IMR-90 (cell line): ENCODE measurements around the gene HLA-DPA1. TPM values are rescaled to one million over a fixed set of nuclear protein-coding genes. Genes with fewer than 3 reads are reported as not detected.

Source experiments
- ATAC-seq: fragments of 200-7000 bp; cut with Tn5 transposase; 2 replicates; pipeline ENCODE4 v1.9.1; 2020; ENCODE audit warnings: low read depth, mild to moderate bottlenecking, moderate library complexity
- BruUV-seq: library from RNA; stranded (reverse); fragments of 400-500 nt; replicated peaks from 2 replicates; lab custom pipeline; 2021; lab: Mats Ljungman, UMichigan
- CTCF ChIA-PET: fragments of 300-600 bp; formaldehyde crosslinking; extraction: SDS; loops from one replicate; lab custom pipeline; 2021; ENCODE audit warnings: antibody characterized with exemption; lab: Yijun Ruan, JAX
- POLR2A ChIA-PET: fragments of 300-600 bp; sonication (Branson Sonifier 250); formaldehyde crosslinking; loops from one replicate; lab custom pipeline; 2022; ENCODE audit warnings: antibody characterized with exemption; ENCODE audit not compliant: unreplicated experiment; lab: Charles Lee
- DNase-seq: peaks from one replicate; pipeline ENCODE4 v3.0.0; 2013
- H2AFZ ChIP-seq: replicated peaks from 2 replicates; pipeline ENCODE3; 2013; ENCODE audit warnings: low read length, mild to moderate bottlenecking; ENCODE audit not compliant: poor library complexity
- H2AK5ac ChIP-seq: 2 replicates; pipeline ENCODE4 v1.6.1; 2013; ENCODE audit warnings: low read depth, low read length, inconsistent platforms
- H2AK9ac ChIP-seq: replicated peaks from 2 replicates; pipeline ENCODE3; 2013; ENCODE audit warnings: mild to moderate bottlenecking, low read depth, low read length, moderate library complexity; ENCODE audit not compliant: poor library complexity
- H2BK120ac ChIP-seq: 2 replicates; pipeline ENCODE4 v1.6.1; 2013; ENCODE audit warnings: low read depth, low read length, inconsistent platforms
- H2BK15ac ChIP-seq: 3 replicates; pipeline ENCODE4 v1.6.1; 2013; ENCODE audit warnings: low read depth, low read length, inconsistent platforms
- H2BK20ac ChIP-seq: 2 replicates; pipeline ENCODE4 v1.6.1; 2013; ENCODE audit warnings: low read depth, mild to moderate bottlenecking, inconsistent platforms, low read length, moderate library complexity
- H2BK5ac ChIP-seq: 2 replicates; pipeline ENCODE4 v1.6.1; 2013; ENCODE audit warnings: mild to moderate bottlenecking, low read depth, low read length, inconsistent platforms; ENCODE audit not compliant: poor library complexity, severe bottlenecking
- H3K14ac ChIP-seq: replicated peaks from 2 replicates; pipeline ENCODE4 v1.6.1; 2013; ENCODE audit warnings: low read depth, low read length, inconsistent platforms
- H3K18ac ChIP-seq: 2 replicates; pipeline ENCODE4 v1.6.1; 2013; ENCODE audit warnings: low read depth, low read length, control low read depth
- H3K23ac ChIP-seq: 2 replicates; pipeline ENCODE4 v1.6.1; 2013; ENCODE audit warnings: low read depth, low read length, inconsistent platforms
- H3K27ac ChIP-seq: 2 replicates; pipeline ENCODE4 v1.5.1; 2013; ENCODE audit warnings: mild to moderate bottlenecking, control low read depth, low read length; ENCODE audit not compliant: insufficient read depth
- H3K27me3 ChIP-seq: 2 replicates; pipeline ENCODE4 v1.6.1; 2013; ENCODE audit warnings: low read length; ENCODE audit not compliant: control insufficient read depth, insufficient read depth
- H3K36me3 ChIP-seq: 2 replicates; pipeline ENCODE4 v1.6.1; 2013; ENCODE audit warnings: low read length, mixed read lengths; ENCODE audit not compliant: control insufficient read depth, insufficient read depth
- H3K4ac ChIP-seq: 2 replicates; pipeline ENCODE4 v1.6.1; 2013; ENCODE audit warnings: low read depth, low read length, inconsistent platforms
- H3K4me1 ChIP-seq: 2 replicates; pipeline ENCODE4 v1.6.1; 2013; ENCODE audit warnings: low read length, mixed read lengths; ENCODE audit not compliant: control insufficient read depth, insufficient read depth
- H3K4me2 ChIP-seq: 2 replicates; pipeline ENCODE4 v1.6.1; 2013; ENCODE audit warnings: low read depth, mild to moderate bottlenecking, control low read depth, low read length, moderate library complexity
- H3K4me3 ChIP-seq: 2 replicates; pipeline ENCODE4 v1.5.1; 2013; ENCODE audit warnings: low read depth, mild to moderate bottlenecking, control low read depth, low read length, moderate library complexity; ENCODE audit not compliant: insufficient read depth
- H3K56ac ChIP-seq: 2 replicates; pipeline ENCODE4 v1.6.1; 2013; ENCODE audit warnings: low read length, inconsistent platforms; ENCODE audit not compliant: insufficient read depth; ENCODE audit errors: extremely low read depth
- H3K79me1 ChIP-seq, 2 experiments: 2 replicates each; pipeline ENCODE4 v1.6.1; 2013; ENCODE audit warnings: low read length in 2 of 2, inconsistent platforms in 1 of 2, low read depth in 1 of 2
- H3K9ac ChIP-seq: 2 replicates; pipeline ENCODE4 v1.6.1; 2013; ENCODE audit warnings: low read depth, low read length, control low read depth
- H3K9me1 ChIP-seq: 2 replicates; pipeline ENCODE4 v1.6.1; 2013; ENCODE audit warnings: low read length, inconsistent platforms; ENCODE audit not compliant: insufficient read depth
- H3K9me3 ChIP-seq: 2 replicates; pipeline ENCODE4 v1.6.1; 2013; ENCODE audit warnings: low read length; ENCODE audit not compliant: control insufficient read depth, insufficient read depth
- H4K20me1 ChIP-seq: 2 replicates; pipeline ENCODE4 v1.6.1; 2013; ENCODE audit warnings: low read length, inconsistent platforms; ENCODE audit not compliant: insufficient read depth
- H4K5ac ChIP-seq: 2 replicates; pipeline ENCODE4 v1.6.1; 2013; ENCODE audit warnings: mild to moderate bottlenecking, low read depth, low read length, control low read depth
- H4K8ac ChIP-seq, 2 experiments: 2 replicates each; pipeline ENCODE4 v1.6.1; 2013; ENCODE audit warnings: low read depth in 2 of 2, low read length in 2 of 2, control low read depth in 1 of 2, inconsistent platforms in 1 of 2
- H4K91ac ChIP-seq: 2 replicates; pipeline ENCODE4 v1.6.1; 2013; ENCODE audit warnings: low read depth, low read length, inconsistent platforms; ENCODE audit not compliant: insufficient read depth
- BHLHE40 ChIP-seq: fragments of 150-350 bp; IDR thresholded peaks from 2 replicates; pipeline ENCODE4 v1.6.1; 2016; ENCODE audit warnings: mild to moderate bottlenecking, low read depth, low read length
- CEBPB ChIP-seq: IDR thresholded peaks from 2 replicates; pipeline ENCODE4 v1.6.1; 2012; ENCODE audit warnings: low read depth, low read length, improper control_type of control experiment
- CHD1 ChIP-seq: IDR thresholded peaks from 2 replicates; pipeline ENCODE4 v1.6.1; 2012; ENCODE audit warnings: low read depth, low read length, improper control_type of control experiment
- FOS ChIP-seq: fragments of 150-350 bp; IDR thresholded peaks from 2 replicates; pipeline ENCODE4 v1.6.1; 2016; ENCODE audit warnings: low read depth, low read length
- MAFK ChIP-seq: IDR thresholded peaks from 2 replicates; pipeline ENCODE4 v1.6.1; 2012; ENCODE audit warnings: low read depth, low read length, improper control_type of control experiment
- MAZ ChIP-seq: IDR thresholded peaks from 2 replicates; pipeline ENCODE4 v1.6.1; 2012; ENCODE audit warnings: low read depth, mild to moderate bottlenecking, low read length, improper control_type of control experiment, moderate library complexity, borderline replicate concordance
- MXI1 ChIP-seq: IDR thresholded peaks from 2 replicates; pipeline ENCODE4 v1.6.1; 2012; ENCODE audit warnings: low read depth, mild to moderate bottlenecking, low read length, moderate library complexity, borderline replicate concordance
- NFE2L2 ChIP-seq: fragments of 150-350 bp; IDR thresholded peaks from 2 replicates; pipeline ENCODE4 v1.6.1; 2016; ENCODE audit warnings: low read depth, mild to moderate bottlenecking, low read length
- POLR2A ChIP-seq: IDR thresholded peaks from 2 replicates; pipeline ENCODE4 v1.6.1; 2012; ENCODE audit warnings: mild to moderate bottlenecking, low read depth, low read length
- RAD21 ChIP-seq: IDR thresholded peaks from 2 replicates; pipeline ENCODE4 v1.6.1; 2012; ENCODE audit warnings: low read length, improper control_type of control experiment
- RCOR1 ChIP-seq: IDR thresholded peaks from 2 replicates; pipeline ENCODE4 v1.6.1; 2012; ENCODE audit warnings: mild to moderate bottlenecking, low read length, improper control_type of control experiment; ENCODE audit not compliant: insufficient replicate concordance
- RFX5 ChIP-seq: IDR thresholded peaks from 2 replicates; pipeline ENCODE4 v1.8.0; 2012; ENCODE audit warnings: low read depth, mild to moderate bottlenecking, low read length, moderate library complexity
- SMC3 ChIP-seq: fragments of 150-350 bp; IDR thresholded peaks from 2 replicates; pipeline ENCODE4 v1.6.1; 2016; ENCODE audit warnings: low read depth, mild to moderate bottlenecking, antibody characterized with exemption, low read length, moderate library complexity
- WGBS, 2 experiments: methylation state at CpG; one replicate each; pipeline versions ENCODE4 v1.1.5 to v1.1.7; 2013; ENCODE audit warnings: missing lambda C conversion rate in 2 of 2; ENCODE audit not compliant: insufficient read length in 1 of 2; ENCODE audit errors: extremely low coverage in 2 of 2; 5-methylcytosine and 5-hydroxymethylcytosine counted together
- dilution Hi-C: fragments of 300-500 bp; cut with HindIII; formaldehyde crosslinking; loops from one replicate; pipeline ENCODE4 v1.14.3; 2018; ENCODE audit warnings: low sequenced_read_pairs; ENCODE audit not compliant: unreplicated experiment
- in situ Hi-C: fragments of 300-500 bp; cut with MboI; formaldehyde crosslinking; loops from 3 replicates; pipeline ENCODE4 v1.14.3; 2019; ENCODE audit warnings: low sequenced_read_pairs, inconsistent platforms, mixed read lengths
- intact Hi-C: fragments of 100-400 bp; cut with micrococcal nuclease; formaldehyde crosslinking; loops from 2 replicates; pipeline ENCODE4 v1.10.0; 2022
- polyA plus RNA-seq, 3 experiments: library from polyadenylated mRNA; depleted of rRNA; stranded (reverse); fragments of >200 nt; gene quantifications; 2 replicates each; pipeline ENCODE4 v1.2.3, GENCODE V29; 2012; ENCODE audit warnings: low replicate concordance in 1 of 3
- total RNA-seq: library from RNA; depleted of rRNA; stranded (reverse); fragments of >200 nt; gene quantifications from 2 replicates; pipeline ENCODE4 v1.2.3, GENCODE V29; 2012
- TF ChIP-seq, protein P1 (sequence below): fragments of 150-350 bp; IDR thresholded peaks from 2 replicates; pipeline ENCODE4 v1.6.1; 2017; ENCODE audit warnings: mild to moderate bottlenecking, antibody characterized with exemption, low read length, low read depth
- TF ChIP-seq, protein P2 (sequence below): conservative IDR thresholded peaks from 2 replicates; pipeline ENCODE4 v1.5.1; 2012; ENCODE audit warnings: mild to moderate bottlenecking, low read depth, low read length, improper control_type of control experiment
- TF ChIP-seq, protein P3 (sequence below): fragments of 150-350 bp; IDR thresholded peaks from 2 replicates; pipeline ENCODE4 v1.6.1; 2016; ENCODE audit warnings: low read depth, mild to moderate bottlenecking, low read length, moderate library complexity, borderline replicate concordance

HLA-DPA1 gene
- total and polyA plus RNA-seq, 2 of the 4 experiments (the other 2 are of a cell fraction), result not detected

DNA sequence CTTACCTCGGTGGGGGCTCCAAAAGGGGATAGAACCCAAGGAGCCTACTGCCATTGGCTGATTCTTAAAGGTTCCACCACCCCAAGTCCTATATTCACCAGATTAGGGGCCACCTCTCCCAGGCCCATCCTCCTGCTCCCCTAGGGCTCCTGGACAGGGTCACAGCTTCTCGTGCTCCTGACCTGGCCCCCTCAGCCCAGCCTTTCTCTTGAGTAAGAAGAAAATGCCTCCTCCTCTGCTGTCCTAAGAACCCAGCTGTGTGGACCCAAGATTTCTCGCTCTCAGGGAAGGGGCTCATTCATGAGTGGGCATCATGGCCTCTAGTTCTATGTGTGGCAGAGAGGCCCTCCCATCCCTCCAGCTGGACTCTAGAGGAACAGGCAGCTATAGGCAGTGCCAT is 18.9 kb upstream of the HLA-DPA1 start:
- Histone ChIP-seq H2AK9ac (no peak overlapping the region), H3K56ac (no peak overlapping the region), H3K4me3 (no peak overlapping the region), H3K27me3 (peaks cover 29% of the 10 kb centered on the region), H3K4ac (no peak overlapping the region), H3K23ac (no peak overlapping the region), H4K20me1 (no peaks in the 10 kb centered on the region; the same call in 1 of the 2 replicates), H2AK5ac (no peak overlapping the region), H3K4me2 (no peak overlapping the region), H2BK20ac (no peak overlapping the region), H3K79me1 (no peaks in the 10 kb centered on the region), H2AFZ (no peak overlapping the region), H4K8ac (no peak overlapping the region), H3K18ac (no peak overlapping the region), H3K36me3 (0 out of 2 replicates have a peak, but pooled peaks cover under 1% of the 10 kb centered on the region), H4K5ac (no peak overlapping the region), H3K9ac (no peak overlapping the region), H4K91ac (no peak overlapping the region), H3K27ac (no peak overlapping the region), H3K4me1 (no peaks in the 10 kb centered on the region), H2BK15ac (no peak overlapping the region), H3K9me3 (peaks cover 2% of the 10 kb centered on the region; the same call in 1 of the 2 replicates), H3K14ac (no peak overlapping the region), H3K9me1 (no peaks in the 10 kb centered on the region), H2BK5ac (no peak overlapping the region), H2BK120ac (no peak overlapping the region)
- BruUV-seq, result no TSS peak
- dilution Hi-C loops (no loop called here), in situ Hi-C loops (no loop called here), intact Hi-C loops (no loop called here)
- POLR2A ChIA-PET, result no interaction called here
- TF ChIP-seq CHD1, result no peak
- TF ChIP-seq MAFK, result no peak
- TF ChIP-seq, protein P1, sequence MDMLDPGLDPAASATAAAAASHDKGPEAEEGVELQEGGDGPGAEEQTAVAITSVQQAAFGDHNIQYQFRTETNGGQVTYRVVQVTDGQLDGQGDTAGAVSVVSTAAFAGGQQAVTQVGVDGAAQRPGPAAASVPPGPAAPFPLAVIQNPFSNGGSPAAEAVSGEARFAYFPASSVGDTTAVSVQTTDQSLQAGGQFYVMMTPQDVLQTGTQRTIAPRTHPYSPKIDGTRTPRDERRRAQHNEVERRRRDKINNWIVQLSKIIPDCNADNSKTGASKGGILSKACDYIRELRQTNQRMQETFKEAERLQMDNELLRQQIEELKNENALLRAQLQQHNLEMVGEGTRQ, result no peak
- no peak for TF ChIP-seq NFE2L2
- no peak for TF ChIP-seq BHLHE40
- TF ChIP-seq RAD21, result no peak
- no peak for TF ChIP-seq FOS
- no peak for TF ChIP-seq POLR2A
- TF ChIP-seq SMC3, result no peak
- no peak for TF ChIP-seq RCOR1
- no peak for TF ChIP-seq MXI1
- TF ChIP-seq RFX5, result no peak
- TF ChIP-seq, protein P2, sequence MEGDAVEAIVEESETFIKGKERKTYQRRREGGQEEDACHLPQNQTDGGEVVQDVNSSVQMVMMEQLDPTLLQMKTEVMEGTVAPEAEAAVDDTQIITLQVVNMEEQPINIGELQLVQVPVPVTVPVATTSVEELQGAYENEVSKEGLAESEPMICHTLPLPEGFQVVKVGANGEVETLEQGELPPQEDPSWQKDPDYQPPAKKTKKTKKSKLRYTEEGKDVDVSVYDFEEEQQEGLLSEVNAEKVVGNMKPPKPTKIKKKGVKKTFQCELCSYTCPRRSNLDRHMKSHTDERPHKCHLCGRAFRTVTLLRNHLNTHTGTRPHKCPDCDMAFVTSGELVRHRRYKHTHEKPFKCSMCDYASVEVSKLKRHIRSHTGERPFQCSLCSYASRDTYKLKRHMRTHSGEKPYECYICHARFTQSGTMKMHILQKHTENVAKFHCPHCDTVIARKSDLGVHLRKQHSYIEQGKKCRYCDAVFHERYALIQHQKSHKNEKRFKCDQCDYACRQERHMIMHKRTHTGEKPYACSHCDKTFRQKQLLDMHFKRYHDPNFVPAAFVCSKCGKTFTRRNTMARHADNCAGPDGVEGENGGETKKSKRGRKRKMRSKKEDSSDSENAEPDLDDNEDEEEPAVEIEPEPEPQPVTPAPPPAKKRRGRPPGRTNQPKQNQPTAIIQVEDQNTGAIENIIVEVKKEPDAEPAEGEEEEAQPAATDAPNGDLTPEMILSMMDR, result no peak
- TF ChIP-seq, protein P3, sequence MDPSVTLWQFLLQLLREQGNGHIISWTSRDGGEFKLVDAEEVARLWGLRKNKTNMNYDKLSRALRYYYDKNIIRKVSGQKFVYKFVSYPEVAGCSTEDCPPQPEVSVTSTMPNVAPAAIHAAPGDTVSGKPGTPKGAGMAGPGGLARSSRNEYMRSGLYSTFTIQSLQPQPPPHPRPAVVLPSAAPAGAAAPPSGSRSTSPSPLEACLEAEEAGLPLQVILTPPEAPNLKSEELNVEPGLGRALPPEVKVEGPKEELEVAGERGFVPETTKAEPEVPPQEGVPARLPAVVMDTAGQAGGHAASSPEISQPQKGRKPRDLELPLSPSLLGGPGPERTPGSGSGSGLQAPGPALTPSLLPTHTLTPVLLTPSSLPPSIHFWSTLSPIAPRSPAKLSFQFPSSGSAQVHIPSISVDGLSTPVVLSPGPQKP, result no peak
- TF ChIP-seq MAZ, result no peak
- no peak for TF ChIP-seq CEBPB
- ATAC-seq (no peak), DNase-seq (no peak)
- WGBS, 2 experiments, result 60% methylated on average over 1 of the region's 3 CpGs; no CpG with 5 or more reads in 1 of the 2 experiments
- CTCF ChIA-PET, result no interaction called here
